Stomach smooth muscle (tissue), 2 donors: ENCODE data around the gene TP53TG5.

Experiments
- H3K27ac ChIP-seq: one replicate; pipeline ENCODE4 v1.7.0; 2013; ENCODE audit warnings: mild to moderate bottlenecking, low read length, inconsistent platforms
- H3K27me3 ChIP-seq, 2 donors: one replicate each; pipeline ENCODE4 v1.7.0; 2013; ENCODE audit warnings: low read length in 2 of 2; ENCODE audit not compliant: insufficient read depth in 2 of 2, control insufficient read depth in 1 of 2
- H3K36me3 ChIP-seq, 2 donors: one replicate each; pipeline ENCODE4 v1.7.0; 2013; ENCODE audit warnings: low read length in 2 of 2; ENCODE audit not compliant: control insufficient read depth in 2 of 2, insufficient read depth in 2 of 2
- H3K4me1 ChIP-seq: one replicate; pipeline ENCODE4 v1.7.0; 2013; ENCODE audit warnings: low read length; ENCODE audit not compliant: control insufficient read depth, insufficient read depth
- H3K4me3 ChIP-seq, 2 donors: one replicate each; pipeline ENCODE4 v1.7.0; 2013; ENCODE audit warnings: low read length in 2 of 2
- H3K9ac ChIP-seq, 2 donors: one replicate each; pipeline ENCODE4 v1.7.0; 2013; ENCODE audit warnings: low read length in 2 of 2, mild to moderate bottlenecking in 1 of 2
- H3K9me3 ChIP-seq, 2 donors: one replicate each; pipeline ENCODE4 v1.7.0; 2013; ENCODE audit warnings: low read length in 2 of 2; ENCODE audit not compliant: control insufficient read depth in 2 of 2
- donor health status: healthy.
- donor health status: Pancreatic carcinoma.

TP53TG5 gene

DNA sequence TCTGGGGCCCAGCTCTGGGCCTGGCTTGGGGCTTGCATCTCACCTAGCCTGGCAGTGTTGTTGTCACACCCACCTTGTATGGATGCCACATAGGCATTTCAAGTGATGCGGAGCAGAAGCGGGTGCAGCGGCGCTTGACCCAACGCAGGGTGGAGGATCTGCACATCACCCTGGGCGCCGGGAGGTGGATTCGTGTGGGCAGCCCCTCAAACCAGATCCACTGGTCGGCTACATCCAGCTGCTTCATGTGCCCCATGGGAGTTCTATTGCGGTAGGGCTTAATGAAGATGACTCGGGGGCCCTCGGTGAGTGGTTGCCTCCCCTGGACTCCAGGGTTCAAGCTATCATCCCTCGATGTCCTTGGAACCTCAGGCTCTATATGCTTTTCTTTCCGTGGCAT lies 3.2 kb downstream of the TP53TG5 start:
- no peak overlapping the region for H3K27ac ChIP-seq
- no peak overlapping the region for H3K9ac ChIP-seq
- no peaks in the 10 kb centered on the region for H3K27me3 ChIP-seq

DNA sequence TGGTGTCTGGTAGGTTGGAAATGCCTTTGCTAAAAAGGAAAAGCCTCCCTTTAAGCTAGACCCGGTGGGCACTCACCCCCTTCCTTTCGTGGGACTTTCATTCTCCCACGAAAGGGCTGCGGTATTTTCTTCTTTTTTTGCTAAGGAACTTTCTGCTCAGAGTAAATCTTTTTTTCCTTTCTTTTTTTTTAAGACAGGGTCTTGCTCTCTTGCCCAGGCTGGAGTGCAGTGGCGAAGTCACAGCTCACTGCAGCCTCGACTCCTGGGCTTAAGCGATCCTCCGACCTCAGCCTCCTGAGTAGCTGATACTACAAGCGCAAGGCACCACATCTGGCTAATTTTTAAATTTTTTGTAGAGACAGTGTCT lies 4.0 kb downstream of the TP53TG5 start:
- Histone ChIP-seq H3K9ac (peak overlapping the region in 1 of 2 donors; percentile 36), H3K4me3 (peak overlapping the region in 1 of 2 donors; percentile 80)

More for the DNA sequence above, 3.2 kb downstream of the TP53TG5 start:
- Histone ChIP-seq H3K9me3 (no peaks in the 10 kb centered on the region), H3K4me1 (peaks cover 24% of the 10 kb centered on the region), H3K4me3 (no peak overlapping the region), H3K36me3 (peaks cover 0 to 7% of the 10 kb centered on the region in 2 donors)

DNA sequence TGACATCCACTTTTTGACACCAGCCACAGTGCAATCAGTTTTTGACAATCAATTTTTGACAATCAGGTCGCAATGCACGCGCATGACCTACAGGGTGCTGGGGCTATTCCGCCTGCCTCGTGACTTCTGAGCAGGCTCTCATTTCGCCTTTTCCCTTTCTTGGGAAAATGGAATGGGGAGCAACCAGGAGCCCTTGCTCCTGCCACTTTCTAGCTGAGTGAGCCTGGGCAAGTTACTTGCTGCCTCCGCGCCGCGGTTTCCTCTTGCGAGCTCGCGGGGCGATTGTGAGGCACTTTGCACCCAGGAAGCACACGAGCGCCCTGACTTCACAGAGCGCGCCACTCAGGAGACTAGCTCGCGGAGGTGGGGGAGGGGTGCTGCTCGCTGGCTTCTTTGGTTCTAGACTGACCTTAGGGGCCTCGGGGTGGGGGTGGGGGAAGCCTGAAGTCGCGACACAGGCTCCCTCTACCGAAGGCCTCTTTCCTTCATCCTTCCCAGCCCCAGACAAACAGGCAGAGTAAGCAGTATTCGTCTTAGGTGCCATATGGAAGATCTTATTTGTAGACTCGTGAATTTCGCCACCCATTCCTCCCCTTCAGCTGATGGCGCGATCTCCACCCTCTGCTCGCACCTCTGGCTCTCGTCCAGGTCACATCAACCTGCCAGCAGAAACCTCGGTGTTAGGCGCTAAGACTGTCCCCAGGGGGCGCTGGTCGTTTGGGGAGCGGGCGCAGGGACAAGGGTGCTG lies 4.6 kb downstream of the TP53TG5 start:
- Histone ChIP-seq H3K4me3 (peak overlapping the region; percentile 70 to 80), H3K27me3 (no peaks in the 10 kb centered on the region), H3K9ac (peak overlapping the region; percentile 59 to 66), H3K9me3 (no peaks in the 10 kb centered on the region), H3K4me1 (peaks cover 24% of the 10 kb centered on the region), H3K36me3 (peaks cover 2 to 7% of the 10 kb centered on the region in 2 donors), H3K27ac (peak overlapping the region; percentile 89)

More for the DNA sequence above, 4.0 kb downstream of the TP53TG5 start:
- peaks cover 0 to 7% of the 10 kb centered on the region in 2 donors for H3K36me3 ChIP-seq
- peak overlapping the region; percentile 89 for H3K27ac ChIP-seq
- no peaks in the 10 kb centered on the region for H3K27me3 ChIP-seq
- H3K9me3 ChIP-seq, result no peaks in the 10 kb centered on the region
- peaks cover 24% of the 10 kb centered on the region for H3K4me1 ChIP-seq

DNA sequence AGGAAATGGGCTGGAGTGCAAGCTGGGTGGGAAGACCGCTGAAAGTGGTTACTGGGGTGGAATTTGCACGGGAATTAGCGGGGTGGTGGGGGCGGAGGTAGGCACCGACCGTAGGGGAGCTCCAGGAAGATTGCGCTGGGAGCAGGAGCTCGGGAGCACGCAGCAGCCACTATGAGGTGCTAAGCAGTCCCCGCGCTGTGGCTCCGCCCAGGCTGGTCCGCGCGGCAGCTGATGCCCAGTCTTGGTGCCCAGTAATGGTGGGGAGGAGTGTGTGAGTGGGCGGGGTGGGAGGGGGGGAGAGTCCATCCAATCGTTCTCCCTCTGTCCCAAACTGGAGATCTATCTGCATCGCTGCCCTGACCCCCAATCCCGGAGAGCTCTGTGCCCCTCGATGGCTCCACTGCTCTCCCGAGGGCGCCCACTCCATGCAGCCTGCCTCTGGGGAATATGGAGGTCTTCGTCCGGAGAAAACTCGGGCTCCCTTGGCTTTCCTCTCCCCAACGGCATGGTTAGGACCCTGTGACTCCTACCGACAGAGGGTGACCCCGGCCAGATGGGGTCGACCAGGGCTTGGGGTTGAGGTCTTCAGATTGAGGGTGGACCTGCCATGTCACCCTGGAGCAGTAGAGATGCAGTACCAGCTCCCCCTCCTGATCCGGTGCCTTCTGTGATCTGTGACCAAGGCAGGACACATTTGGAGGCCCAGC lies 5.3 kb downstream of the TP53TG5 start:
- H3K27me3 ChIP-seq, result no peaks in the 10 kb centered on the region
- peak overlapping the region; percentile 89 for H3K27ac ChIP-seq
- H3K4me1 ChIP-seq, result peaks cover 24% of the 10 kb centered on the region
- no peaks in the 10 kb centered on the region for H3K9me3 ChIP-seq
- H3K4me3 ChIP-seq, result peak overlapping the region; percentile 70 to 80
- H3K36me3 ChIP-seq, result peaks cover 9% of the 10 kb centered on the region in 2 donors
- H3K9ac ChIP-seq, result peak overlapping the region; percentile 59 to 66

DNA sequence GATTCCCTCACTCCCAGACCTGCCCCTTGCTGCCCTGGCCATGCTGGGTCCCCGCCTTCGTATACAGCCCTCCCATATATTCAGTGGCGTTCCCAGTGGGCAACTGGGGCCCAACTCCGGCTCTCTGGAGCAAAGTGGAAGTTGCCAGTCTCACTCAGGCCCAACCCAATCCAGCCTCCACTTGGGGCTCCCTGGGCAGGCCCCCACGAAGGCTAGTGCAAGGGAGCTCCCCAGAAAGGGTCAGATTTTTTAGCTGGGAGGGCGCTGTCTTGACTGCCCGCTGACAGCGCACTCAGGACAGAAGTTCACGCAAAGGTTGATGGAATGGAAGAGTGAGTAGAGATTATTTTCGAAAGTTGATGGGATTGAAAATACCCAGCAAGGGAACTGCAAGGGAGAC lies 5.9 kb downstream of the TP53TG5 start:
- H3K9me3 ChIP-seq, result no peaks in the 10 kb centered on the region
- H3K4me1 ChIP-seq, result peaks cover 24% of the 10 kb centered on the region
- H3K27ac ChIP-seq, result peak overlapping the region; percentile 77
- no peaks in the 10 kb centered on the region for H3K27me3 ChIP-seq
- peaks cover 14 to 15% of the 10 kb centered on the region in 2 donors for H3K36me3 ChIP-seq
- H3K9ac ChIP-seq, result peak overlapping the region in 1 of 2 donors; percentile 29
- H3K4me3 ChIP-seq, result peak overlapping the region in 1 of 2 donors; percentile 47

DNA sequence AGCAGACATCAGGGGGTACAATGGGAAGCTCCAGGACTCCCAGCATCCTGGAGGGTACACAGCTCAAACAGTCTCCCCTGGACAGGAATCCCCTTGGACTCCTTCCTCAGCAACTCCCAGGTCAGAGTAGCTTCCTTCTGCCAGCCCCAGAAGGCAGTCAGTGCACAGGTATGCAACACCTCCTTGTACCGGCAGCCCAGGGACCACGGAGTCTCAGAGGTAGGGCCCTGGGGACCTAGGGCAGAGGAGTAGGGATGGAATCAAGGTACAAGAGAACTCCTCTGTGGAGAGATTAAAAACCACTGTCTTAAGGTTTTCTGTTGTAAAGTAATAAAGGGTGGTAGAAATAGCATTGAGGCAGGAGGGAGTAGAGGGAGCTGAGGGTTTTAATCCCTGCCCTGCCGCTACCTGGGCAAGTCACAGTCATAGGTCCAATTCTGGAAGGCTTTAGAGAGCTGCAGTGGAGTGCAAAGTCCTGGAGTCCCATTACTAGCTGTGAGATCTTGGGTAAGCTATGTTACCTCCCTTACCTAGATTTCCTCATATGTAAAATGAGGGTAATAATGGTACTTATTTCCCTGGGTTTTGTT lies 7.5 kb downstream of the TP53TG5 start:
- H3K4me3 ChIP-seq, result no peak overlapping the region
- H3K4me1 ChIP-seq, result peaks cover 24% of the 10 kb centered on the region
- no peak overlapping the region for H3K27ac ChIP-seq
- H3K9me3 ChIP-seq, result no peaks in the 10 kb centered on the region
- peaks cover 28 to 29% of the 10 kb centered on the region in 2 donors for H3K36me3 ChIP-seq
- H3K27me3 ChIP-seq, result no peaks in the 10 kb centered on the region
- H3K9ac ChIP-seq, result no peak overlapping the region

DNA sequence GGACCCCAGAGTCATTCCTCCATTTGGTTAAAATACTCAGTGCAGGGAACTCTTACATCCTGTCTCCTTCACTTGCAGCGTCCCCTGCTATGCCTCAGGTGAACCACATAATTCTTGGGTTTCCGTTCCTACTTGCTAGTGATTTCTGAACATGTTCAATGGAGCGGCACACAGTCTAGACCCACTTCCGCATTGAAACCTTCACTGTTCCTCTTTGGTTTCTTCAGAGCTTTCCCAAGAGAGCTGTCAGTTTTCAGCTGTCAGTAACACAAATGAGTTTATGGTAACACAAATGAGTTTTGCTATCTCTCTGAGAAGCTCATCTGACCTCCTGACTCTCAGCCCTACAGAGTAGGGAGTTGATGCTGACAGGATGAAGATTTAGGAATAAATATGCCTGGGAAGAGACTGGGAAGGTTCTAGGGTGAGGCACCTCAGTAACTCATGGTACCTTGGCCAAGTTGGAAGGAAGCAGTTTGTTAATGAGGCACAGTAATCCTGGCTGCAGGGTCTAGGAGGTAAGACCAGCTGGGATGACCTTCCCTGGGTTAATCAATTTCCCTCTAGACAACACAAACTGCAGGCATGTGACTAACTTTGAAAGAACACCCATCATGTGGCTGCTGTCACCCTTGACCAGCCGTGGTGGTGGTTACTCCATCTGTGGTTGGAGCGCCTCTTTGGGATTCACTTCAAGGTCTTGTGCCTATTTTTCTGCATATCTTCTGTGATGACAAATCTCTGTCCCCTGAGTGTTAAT lies 9.7 kb downstream of the TP53TG5 start:
- H3K27ac ChIP-seq, result no peak overlapping the region
- H3K4me1 ChIP-seq, result peaks cover 33% of the 10 kb centered on the region
- peaks cover 26 to 29% of the 10 kb centered on the region in 2 donors for H3K36me3 ChIP-seq
- no peak overlapping the region for H3K4me3 ChIP-seq
- no peaks in the 10 kb centered on the region for H3K9me3 ChIP-seq
- H3K27me3 ChIP-seq, result no peaks in the 10 kb centered on the region
- H3K9ac ChIP-seq, result no peak overlapping the region

DNA sequence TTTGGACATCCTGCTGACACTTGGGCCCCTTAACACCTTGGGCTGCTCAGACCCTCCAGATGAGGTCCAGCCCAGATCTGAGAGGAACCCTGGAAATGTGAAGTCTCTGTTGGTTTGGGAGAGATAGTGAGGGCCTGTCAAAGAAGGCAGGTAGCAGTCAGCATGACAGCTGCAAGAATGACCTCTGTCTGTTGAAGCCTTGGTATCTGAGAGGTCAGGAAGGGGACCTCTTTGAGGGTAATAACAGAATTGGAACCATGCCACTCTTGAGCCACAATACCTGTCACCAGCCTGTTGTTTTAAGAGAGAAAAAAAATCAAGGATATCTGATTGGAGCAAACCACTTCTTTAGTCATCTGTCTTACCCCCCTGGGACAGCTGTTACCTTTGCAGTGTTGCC lies 11.0 kb downstream of the TP53TG5 start:
- Histone ChIP-seq H3K4me1 (peaks cover 27% of the 10 kb centered on the region), H3K4me3 (no peak overlapping the region), H3K27ac (no peak overlapping the region), H3K27me3 (no peaks in the 10 kb centered on the region), H3K36me3 (peaks cover 26 to 29% of the 10 kb centered on the region in 2 donors), H3K9ac (no peak overlapping the region), H3K9me3 (no peaks in the 10 kb centered on the region)

DNA sequence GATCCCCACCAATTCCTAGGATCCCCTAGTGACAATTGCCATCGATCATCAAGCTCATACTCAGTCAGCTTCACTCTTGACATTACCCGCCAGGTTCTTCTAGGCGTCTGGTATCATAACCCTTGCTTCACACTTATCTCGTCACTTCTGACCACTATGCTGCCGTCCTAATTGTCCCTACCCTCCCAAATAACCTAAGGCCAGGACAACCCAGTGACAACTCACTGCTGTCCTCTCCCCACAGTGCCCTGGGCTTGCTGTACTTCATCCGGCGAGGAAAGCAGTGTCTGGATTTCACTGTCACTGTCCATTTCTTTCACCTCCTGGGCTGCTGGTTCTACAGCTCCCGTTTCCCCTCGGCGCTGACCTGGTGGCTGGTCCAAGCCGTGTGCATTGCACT lies 11.5 kb downstream of the TP53TG5 start:
- H3K4me1 ChIP-seq, result peaks cover 25% of the 10 kb centered on the region
- H3K27ac ChIP-seq, result no peak overlapping the region
- H3K9ac ChIP-seq, result no peak overlapping the region
- H3K9me3 ChIP-seq, result no peaks in the 10 kb centered on the region
- H3K36me3 ChIP-seq, result peaks cover 26 to 29% of the 10 kb centered on the region in 2 donors
- H3K27me3 ChIP-seq, result no peaks in the 10 kb centered on the region
- H3K4me3 ChIP-seq, result no peak overlapping the region

DNA sequence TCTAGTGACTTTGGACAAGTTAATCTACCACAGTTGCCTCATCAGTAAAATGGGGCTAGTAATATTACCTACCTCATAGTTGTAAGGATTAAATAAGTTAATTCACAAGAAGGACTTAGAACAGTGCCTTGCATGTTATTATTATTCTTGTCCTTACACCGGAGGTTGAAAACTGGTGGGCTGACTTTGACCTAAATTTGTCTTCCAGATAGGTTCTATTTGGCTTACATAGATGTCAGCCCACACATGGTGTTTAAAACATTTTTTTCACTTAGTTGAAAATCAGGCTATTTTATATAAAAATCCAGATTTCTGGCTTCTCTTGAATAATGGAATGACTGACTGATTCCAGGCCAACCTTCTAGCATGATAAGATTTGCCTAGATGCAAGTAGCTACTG lies 11.9 kb downstream of the TP53TG5 start:
- peaks cover 25% of the 10 kb centered on the region for H3K4me1 ChIP-seq
- peaks cover 26 to 29% of the 10 kb centered on the region in 2 donors for H3K36me3 ChIP-seq
- H3K9me3 ChIP-seq, result no peaks in the 10 kb centered on the region
- no peak overlapping the region for H3K27ac ChIP-seq
- no peak overlapping the region for H3K9ac ChIP-seq
- no peak overlapping the region for H3K4me3 ChIP-seq
- no peaks in the 10 kb centered on the region for H3K27me3 ChIP-seq
